Transverse colon (tissue), 4 donors: ENCODE results near the gene COL4A6. TPM values are rescaled to one million over a fixed set of nuclear protein-coding genes. Genes with fewer than 3 reads are reported as not detected.

Experiments
- DNase-seq: peaks from one replicate; pipeline ENCODE4 v3.0.0-alpha.2; 2019
- H3K27ac ChIP-seq, 4 donors: fragments of 200-600 bp; sonication (generic); 2 replicates each; pipeline ENCODE4 v1.5.1; 2016 to 2018; ENCODE audit warnings: inconsistent platforms in 4 of 4
- H3K27me3 ChIP-seq: fragments of 200-600 bp; sonication (generic); 2 replicates; pipeline ENCODE4 v1.5.1; 2017; ENCODE audit warnings: inconsistent platforms
- H3K36me3 ChIP-seq, 4 donors: fragments of 200-600 bp; sonication (generic); 2 replicates each; pipeline ENCODE4 v1.5.1; 2017 to 2019; ENCODE audit warnings: inconsistent platforms in 4 of 4
- H3K4me1 ChIP-seq, 4 donors: fragments of 200-600 bp; sonication (generic); 2 replicates each; pipeline ENCODE4 v1.5.1; 2017 to 2020; ENCODE audit warnings: inconsistent platforms in 4 of 4
- H3K4me3 ChIP-seq, 4 donors: fragments of 200-600 bp; sonication (generic); 1 replicate in 1 of 4; 2 replicates in 3 of 4; pipeline versions ENCODE4 v1.5.1 to v1.6.1; 2017 to 2019; ENCODE audit warnings: inconsistent platforms in 4 of 4
- H3K9me3 ChIP-seq, 2 donors: fragments of 200-600 bp; sonication (generic); 2 replicates each; pipeline ENCODE4 v1.5.1; 2017 to 2019; ENCODE audit warnings: inconsistent platforms in 2 of 2
- CTCF ChIP-seq, 5 experiments: fragments of 200-600 bp in 3 of 5; fragments of 450-650 bp in 2 of 5; sonication (generic) in 3 of 5; IDR thresholded peaks; 1 replicate in 2 of 5; 2 replicates in 3 of 5; pipeline ENCODE4 v1.5.1; 2016 to 2017; ENCODE audit warnings: antibody characterized with exemption in 5 of 5, inconsistent platforms in 3 of 5, mild to moderate bottlenecking in 2 of 5, moderate library complexity in 1 of 5
- EP300 ChIP-seq: sonication (generic); formaldehyde crosslinking; IDR thresholded peaks from one replicate; pipeline ENCODE4 v1.6.1; 2017; ENCODE audit warnings: antibody characterized with exemption, low read depth
- POLR2A ChIP-seq: fragments of 450-650 bp; IDR thresholded peaks from one replicate; pipeline ENCODE4 v1.6.1; 2016; ENCODE audit warnings: antibody characterized with exemption, mild to moderate bottlenecking, moderate library complexity
- POLR2AphosphoS5 ChIP-seq, 3 donors: sonication (generic); formaldehyde crosslinking; IDR thresholded peaks; one replicate each; pipeline ENCODE4 v1.6.1; 2016; ENCODE audit warnings: antibody characterized with exemption in 3 of 3
- WGBS, 2 donors: methylation state at CpG; one replicate each; pipeline ENCODE4 v1.1.5; 2018; ENCODE audit warnings: low coverage in 1 of 2; 5-methylcytosine and 5-hydroxymethylcytosine counted together
- in situ Hi-C, 4 donors: fragments of 200-750 bp; cut with MboI; loops; one replicate each; pipeline versions ENCODE4 v1.15.0 to v1.15.1; 2017; ENCODE audit warnings: low sequenced_read_pairs in 3 of 4, low pct_ligation_motif_present in 1 of 4, low pct_unique_long_range_greater_than_20kb in 1 of 4
- intact Hi-C: fragments of 100-400 bp; cut with DNase I; formaldehyde crosslinking; loops from one replicate; pipeline ENCODE4 v1.15.1; 2023; ENCODE audit warnings: low total_unique reads
- total RNA-seq, 4 donors: library from RNA; depleted of rRNA; stranded (reverse); fragments of >200 nt; gene quantifications; one replicate each; pipeline ENCODE4 v1.1.0, GENCODE V29; 2016

COL4A6 gene
- total RNA-seq, 4 donors from 2014 or later, result 0.32 to 0.75 (median 0.57) TPM

- H3K4me3 ChIP-seq, result no peak overlapping the region
- H3K27me3 ChIP-seq, result no peaks in the 10 kb centered on the region
- no peaks in the 10 kb centered on the region for H3K9me3 ChIP-seq
- H3K36me3 ChIP-seq, result no peaks in the 10 kb centered on the region
- TF ChIP-seq POLR2AphosphoS5 (IDR thresholded peaks at IDR 0.05) (no peak), POLR2A (no peak), CTCF (IDR thresholded peaks at IDR 0.05) (no peak), EP300 (no peak)
- no peak for DNase-seq
- no peak overlapping the region for H3K27ac ChIP-seq
- intact Hi-C loops (no loop called here), in situ Hi-C loops (no loop called here)
- WGBS, 2 donors, result 29 to 93% methylated on average over 1 of the region's 1 CpG
- H3K4me1 ChIP-seq, result no peaks in the 10 kb centered on the region
Observed at GRCh38 chrX:108198420-108198819, 239.8 kb downstream of the COL4A6 start.

GRCh38 chrX:108186811-108187210 lies 251.4 kb downstream of the COL4A6 start:
- Histone ChIP-seq H3K27me3 (no peaks in the 10 kb centered on the region), H3K36me3 (no peaks in the 10 kb centered on the region), H3K27ac (no peak overlapping the region), H3K9me3 (no peaks in the 10 kb centered on the region), H3K4me3 (no peak overlapping the region), H3K4me1 (no peaks in the 10 kb centered on the region)
- DNase-seq, result no peak
- TF ChIP-seq POLR2A (no peak), POLR2AphosphoS5 (IDR thresholded peaks at IDR 0.05) (no peak), CTCF (IDR thresholded peaks at IDR 0.05) (no peak), EP300 (no peak)
- 37 to 60% methylated on average over 1 to 4 of the region's 4 CpGs for WGBS, 2 donors
- intact Hi-C loops, result no loop called here
- in situ Hi-C loops, result no loop called here

- TF ChIP-seq POLR2AphosphoS5 (IDR thresholded peaks at IDR 0.05), result no peak
- TF ChIP-seq POLR2A, result no peak
- no peak for TF ChIP-seq CTCF (IDR thresholded peaks at IDR 0.05)
- TF ChIP-seq EP300, result no peak
- Histone ChIP-seq H3K4me1 (no peaks in the 10 kb centered on the region), H3K4me3 (no peak overlapping the region), H3K27ac (no peak overlapping the region), H3K27me3 (no peaks in the 10 kb centered on the region), H3K36me3 (no peaks in the 10 kb centered on the region), H3K9me3 (no peaks in the 10 kb centered on the region)
- in situ Hi-C loops (no loop called here), intact Hi-C loops (no loop called here)
- DNase-seq, result no peak
- WGBS, 2 donors, result 68% methylated on average over 7 of the region's 7 CpGs; no CpG with 5 or more reads in 1 of the 2 donors
Observed at GRCh38 chrX:108178143-108178498, 260.1 kb downstream of the COL4A6 start.

GRCh38 chrX:108177351-108178142 lies 260.7 kb downstream of the COL4A6 start:
- DNase-seq, result no peak
- in situ Hi-C loops (no loop called here), intact Hi-C loops (no loop called here)

More at GRCh38 chrX:108177351-108178142, 260.7 kb downstream of the COL4A6 start:
- H3K27me3 ChIP-seq, result no peaks in the 10 kb centered on the region
- no peaks in the 10 kb centered on the region for H3K4me1 ChIP-seq
- no peak overlapping the region for H3K27ac ChIP-seq
- H3K36me3 ChIP-seq, result no peaks in the 10 kb centered on the region
- 81 to 100% methylated on average over 2 to 8 of the region's 8 CpGs for WGBS, 2 donors
- no peak for TF ChIP-seq CTCF (IDR thresholded peaks at IDR 0.05)
- TF ChIP-seq POLR2A, result no peak
- no peak overlapping the region for H3K4me3 ChIP-seq
- no peaks in the 10 kb centered on the region for H3K9me3 ChIP-seq
